Ovary (tissue), 10 donors: ENCODE measurements around the gene NAB2. TPM values are rescaled to one million over a fixed set of nuclear protein-coding genes. Genes with fewer than 3 reads are reported as not detected.

ENCODE experiments used
- DNase-seq, 5 donors: peaks; one replicate each; pipeline ENCODE4 v3.0.0-alpha.2; 2019 to 2020
- H3K27ac ChIP-seq, 2 donors: fragments of 200-600 bp; one replicate each; pipeline versions ENCODE4 v1.5.1 to v1.8.0; 2019 to 2022
- H3K27me3 ChIP-seq: fragments of 200-600 bp; one replicate; pipeline ENCODE4 v1.8.0; 2022
- H3K36me3 ChIP-seq: fragments of 200-600 bp; sonication (generic); one replicate; pipeline ENCODE4 v1.5.1; 2019
- H3K4me1 ChIP-seq: one replicate; pipeline ENCODE4 v1.8.1; 2013; ENCODE audit warnings: mild to moderate bottlenecking, moderate library complexity; ENCODE audit not compliant: insufficient read depth
- H3K4me3 ChIP-seq: fragments of 200-600 bp; sonication (generic); one replicate; pipeline ENCODE4 v1.5.1; 2017
- H3K9me3 ChIP-seq, 2 donors: fragments of 200-600 bp in 1 of 2; sonication (generic) in 1 of 2; one replicate each; pipeline versions ENCODE4 v1.5.1 to v1.8.1; 2013 to 2019; ENCODE audit warnings: mild to moderate bottlenecking in 1 of 2, moderate library complexity in 1 of 2
- EP300 ChIP-seq: sonication (generic); formaldehyde crosslinking; IDR thresholded peaks from one replicate; pipeline ENCODE4 v1.6.1; 2017; ENCODE audit warnings: antibody characterized with exemption
- POLR2A ChIP-seq: fragments of 450-650 bp; IDR thresholded peaks from one replicate; pipeline ENCODE4 v1.6.1; 2017; ENCODE audit warnings: antibody characterized with exemption, mild to moderate bottlenecking, moderate library complexity
- WGBS, 3 donors: extraction: QIAGEN DNeasy Blood & Tissue Kit in 1 of 3; methylation state at CpG; one replicate each; pipeline versions ENCODE4 v1.1.5 to v1.1.7; 2013 to 2017; 5-methylcytosine and 5-hydroxymethylcytosine counted together
- intact Hi-C, 4 donors: fragments of 100-400 bp; cut with DNase I; formaldehyde crosslinking; loops; one replicate each; pipeline versions ENCODE4 v1.11.0 to v1.15.1; 2022 to 2023
- long read RNA-seq, 3 donors: library from polyadenylated mRNA in 2 of 3; unstranded in 2 of 3; transcript quantifications; one replicate each; pipeline ENCODE4 v2.0.0 and lab custom pipeline, GENCODE V29; 2021 to 2026
- polyA plus RNA-seq, 2 donors: library from polyadenylated mRNA; stranded (reverse); fragments of 200-250 nt in 1 of 2; fragments of 350-450 nt in 1 of 2; fragmentation: Illumina TruSeq in 1 of 2; extraction: RNeasy Lipid Tissue Mini Kit (QIAGEN cat#74804) in 1 of 2; gene quantifications; one replicate each; pipeline ENCODE4 v1.2.3, GENCODE V29; 2013 to 2014
- total RNA-seq, 7 donors: library from RNA; depleted of rRNA in 2 of 7; stranded (reverse); fragments of >200 nt in 2 of 7; fragmentation: NEBNext Ultra II Directional in 3 of 7; extraction: Animal tissue kit (Norgen Biotek cat#: 25700) in 3 of 7; gene quantifications; one replicate each; pipeline versions ENCODE4 v1.1.0 to v1.2.4, GENCODE V29; 2016 to 2023
- TF ChIP-seq, protein P1 (sequence below), 3 donors: fragments of 450-650 bp in 2 of 3; fragments of 200-600 bp in 1 of 3; IDR thresholded peaks; one replicate each; pipeline versions ENCODE4 v1.5.1 to v1.8.0; 2016 to 2022; ENCODE audit warnings: antibody characterized with exemption in 3 of 3, mild to moderate bottlenecking in 1 of 3
- donor health status: DM: no; HTN: no; CAD: no; lungs with moderate emphysema.
- donor health status: DM: no; HTN: no; CAD: no.
- donor health status: Bipolar disorder and iron deficiency.
- donor health status: DM: yes; HTN: yes; CAD: no.
- donor health status: DM: no; HTN: no; CAD: no.
- donor health status: DM: yes; HTN: yes; CAD: no.

The NAB2 gene, protein sequence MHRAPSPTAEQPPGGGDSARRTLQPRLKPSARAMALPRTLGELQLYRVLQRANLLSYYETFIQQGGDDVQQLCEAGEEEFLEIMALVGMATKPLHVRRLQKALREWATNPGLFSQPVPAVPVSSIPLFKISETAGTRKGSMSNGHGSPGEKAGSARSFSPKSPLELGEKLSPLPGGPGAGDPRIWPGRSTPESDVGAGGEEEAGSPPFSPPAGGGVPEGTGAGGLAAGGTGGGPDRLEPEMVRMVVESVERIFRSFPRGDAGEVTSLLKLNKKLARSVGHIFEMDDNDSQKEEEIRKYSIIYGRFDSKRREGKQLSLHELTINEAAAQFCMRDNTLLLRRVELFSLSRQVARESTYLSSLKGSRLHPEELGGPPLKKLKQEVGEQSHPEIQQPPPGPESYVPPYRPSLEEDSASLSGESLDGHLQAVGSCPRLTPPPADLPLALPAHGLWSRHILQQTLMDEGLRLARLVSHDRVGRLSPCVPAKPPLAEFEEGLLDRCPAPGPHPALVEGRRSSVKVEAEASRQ
- total RNA-seq: 100 to 1,000 TPM in 1 of 7 donors, 10 to 100 TPM in 6; 37.6 to 103 (median 70.8) TPM
- 10 to 100 TPM; 27.5 to 47.4 TPM for polyA plus RNA-seq
- long read RNA-seq, donor 1, transcript NAB2-201 (7 exons, 2,711 nt): major isoform, 49 of 92 reads
- long read RNA-seq, donor 1, transcript NAB2-202 (6 exons, 2,318 nt): minor isoform, 5 of 92 reads
- long read RNA-seq, donor 1, partial matches to known transcripts: 29 of 92 reads
- long read RNA-seq, donor 1, other reads (novel, unspliced or antisense): 9 of 92 reads
- long read RNA-seq, donor 2, transcript NAB2-201 (7 exons, 2,711 nt): major isoform, 5 of 41 reads
- long read RNA-seq, donor 2, partial matches to known transcripts: 34 of 41 reads
- long read RNA-seq, donor 2, other reads (novel, unspliced or antisense): 0 of 41 reads
- long read RNA-seq, donor 3, transcript NAB2-201 (7 exons, 2,711 nt): major isoform, 30 of 55 reads
- long read RNA-seq, donor 3, partial matches to known transcripts: 18 of 55 reads
- long read RNA-seq, donor 3, other reads (novel, unspliced or antisense): 3 of 55 reads

DNA sequence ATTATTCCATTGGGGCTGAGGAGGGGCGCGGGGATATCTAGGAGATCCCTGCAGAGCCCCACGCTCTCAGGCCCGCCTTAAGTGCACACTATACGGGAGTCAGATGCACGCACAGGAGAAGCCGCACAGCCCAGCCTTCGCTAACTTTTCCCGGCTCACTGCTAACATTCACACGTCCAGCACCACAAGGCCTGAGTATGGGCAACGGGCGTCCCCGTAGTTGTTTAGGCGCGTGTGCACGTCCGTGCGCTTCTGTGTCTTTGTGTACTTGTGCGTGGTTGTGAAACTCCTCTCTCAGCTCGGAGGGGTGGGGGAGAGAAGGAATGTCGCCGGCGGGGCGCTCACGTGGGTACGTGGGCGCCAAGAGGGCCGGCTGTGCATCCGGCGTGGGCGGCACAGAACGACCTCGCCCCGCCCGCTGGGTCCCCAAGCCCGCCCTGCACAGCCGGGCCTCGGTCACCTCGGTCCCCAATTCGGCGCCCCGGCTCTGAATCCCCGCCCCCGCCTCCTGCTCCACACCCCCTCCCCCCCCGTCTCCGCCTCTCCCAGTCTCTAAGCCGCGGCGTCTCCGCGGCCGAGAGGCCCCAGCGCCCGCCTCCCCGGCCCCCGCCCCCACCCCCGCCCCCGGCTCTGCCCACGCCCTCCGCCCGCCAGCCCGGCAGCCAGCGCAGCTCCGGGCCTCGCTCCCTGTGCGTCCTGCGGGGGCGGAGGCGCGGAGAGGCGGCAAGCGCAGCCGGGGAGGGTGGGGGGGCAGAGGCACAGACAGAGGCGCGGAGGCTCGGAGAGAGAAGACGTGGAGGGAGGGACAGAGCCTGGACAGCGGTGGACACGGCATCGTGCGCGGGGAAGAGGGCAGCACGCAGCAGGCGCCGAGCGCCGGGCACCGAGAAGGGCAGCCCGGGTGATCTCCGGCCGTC lies at the start of gene NAB2:
Gene NAB2 (plus strand): TSS at position 761 of the 917 bp plus-strand sequence. CDS start 158 bp downstream, outside the sequence.
- H3K27ac ChIP-seq: peak within 1 kb of the TSS; percentile 93 to 99
- H3K27me3 ChIP-seq: no peaks in the 10 kb centered on the region
- no peaks in the 10 kb centered on the region for H3K36me3 ChIP-seq
- intact Hi-C loops: loop anchor here in 2 of 4 donors (2.0 kb wide), 2 partner anchors 18 to 22 kb away; partner anchors contain the start of gene STAT6 (in 1 of the 2)
- TF ChIP-seq POLR2A (peak; percentile 88), EP300 (peak; percentile 60)
- TF ChIP-seq, protein P1, sequence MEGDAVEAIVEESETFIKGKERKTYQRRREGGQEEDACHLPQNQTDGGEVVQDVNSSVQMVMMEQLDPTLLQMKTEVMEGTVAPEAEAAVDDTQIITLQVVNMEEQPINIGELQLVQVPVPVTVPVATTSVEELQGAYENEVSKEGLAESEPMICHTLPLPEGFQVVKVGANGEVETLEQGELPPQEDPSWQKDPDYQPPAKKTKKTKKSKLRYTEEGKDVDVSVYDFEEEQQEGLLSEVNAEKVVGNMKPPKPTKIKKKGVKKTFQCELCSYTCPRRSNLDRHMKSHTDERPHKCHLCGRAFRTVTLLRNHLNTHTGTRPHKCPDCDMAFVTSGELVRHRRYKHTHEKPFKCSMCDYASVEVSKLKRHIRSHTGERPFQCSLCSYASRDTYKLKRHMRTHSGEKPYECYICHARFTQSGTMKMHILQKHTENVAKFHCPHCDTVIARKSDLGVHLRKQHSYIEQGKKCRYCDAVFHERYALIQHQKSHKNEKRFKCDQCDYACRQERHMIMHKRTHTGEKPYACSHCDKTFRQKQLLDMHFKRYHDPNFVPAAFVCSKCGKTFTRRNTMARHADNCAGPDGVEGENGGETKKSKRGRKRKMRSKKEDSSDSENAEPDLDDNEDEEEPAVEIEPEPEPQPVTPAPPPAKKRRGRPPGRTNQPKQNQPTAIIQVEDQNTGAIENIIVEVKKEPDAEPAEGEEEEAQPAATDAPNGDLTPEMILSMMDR (IDR thresholded peaks at IDR 0.05): peak in 2 of 3 donors; percentile 9 to 22
- DNase-seq: peak; percentile 92 to 96 (median 95)
- peak within 1 kb of the TSS; percentile 67 for H3K4me3 ChIP-seq
- H3K4me1 ChIP-seq: peaks cover 20% of the 10 kb centered on the region
- H3K9me3 ChIP-seq: no peaks in the 10 kb centered on the region
- 0 to 1% (median 0%) methylated on average over 61 to 91 of the region's 91 CpGs for WGBS, 3 donors

DNA sequence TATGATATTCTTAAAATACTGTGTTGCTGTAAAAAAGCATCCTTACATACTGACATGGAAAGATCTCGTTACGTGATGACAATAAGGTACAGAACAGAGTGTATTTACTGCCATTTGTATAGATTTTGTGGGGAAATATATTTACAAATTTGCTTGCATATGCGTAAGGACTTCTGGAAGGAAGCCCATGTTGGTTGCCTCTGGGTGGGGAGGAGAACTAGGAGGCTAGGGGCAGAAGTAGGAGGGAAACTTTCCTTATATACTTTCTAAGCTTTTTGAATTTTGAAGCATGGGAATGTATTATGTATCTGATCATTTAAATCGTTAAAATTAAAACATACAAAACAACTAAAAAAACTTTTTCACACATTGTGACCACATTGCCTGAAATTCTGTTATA lies 48.7 kb upstream of the NAB2 start:
- no peaks in the 10 kb centered on the region for H3K4me1 ChIP-seq
- H3K27me3 ChIP-seq: no peaks in the 10 kb centered on the region
- no peak for DNase-seq
- no peaks in the 10 kb centered on the region for H3K36me3 ChIP-seq
- 89% methylated on average over 4 of the region's 4 CpGs for WGBS, 3 donors
- no peak for TF ChIP-seq EP300
- TF ChIP-seq POLR2A: no peak
- TF ChIP-seq, protein P1 (IDR thresholded peaks at IDR 0.05): no peak
- intact Hi-C loops: loop anchor here in 1 of 4 donors (5.0 kb wide), 1 partner anchor 337 kb away; no protein-coding TSS in a partner anchor
- no peaks in the 10 kb centered on the region for H3K9me3 ChIP-seq
- H3K4me3 ChIP-seq: no peak overlapping the region
- no peak overlapping the region for H3K27ac ChIP-seq

DNA sequence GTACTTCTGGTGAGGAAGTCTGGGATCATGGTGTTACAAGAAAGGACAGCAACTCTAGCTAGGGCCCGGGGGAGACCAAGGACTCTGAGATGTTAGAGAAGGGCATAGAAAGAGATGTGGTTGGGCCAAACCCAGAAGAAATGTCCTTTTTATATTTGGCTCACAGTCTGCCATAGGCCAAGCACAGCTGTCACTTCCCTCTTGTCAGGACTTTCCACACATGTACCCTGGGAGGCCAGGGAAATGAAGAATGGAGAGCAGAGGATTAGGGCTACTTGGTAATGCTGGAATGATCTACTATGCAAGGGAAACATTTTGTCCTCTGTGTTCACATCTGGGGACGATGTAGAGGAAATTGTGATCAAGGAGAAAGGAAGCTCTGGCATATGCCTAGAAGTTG lies 48.2 kb upstream of the NAB2 start:
- DNase-seq: no peak
- Histone ChIP-seq H3K36me3 (no peaks in the 10 kb centered on the region), H3K27ac (no peak overlapping the region), H3K27me3 (no peaks in the 10 kb centered on the region), H3K4me3 (no peak overlapping the region), H3K4me1 (no peaks in the 10 kb centered on the region), H3K9me3 (no peaks in the 10 kb centered on the region)
- intact Hi-C loops: loop anchor here in 1 of 4 donors (5.0 kb wide), 1 partner anchor 337 kb away; no protein-coding TSS in a partner anchor
- WGBS, 3 donors: 59 to 72% (median 63%) methylated on average over 2 of the region's 2 CpGs
- TF ChIP-seq, protein P1 (IDR thresholded peaks at IDR 0.05): no peak
- TF ChIP-seq POLR2A (no peak), EP300 (no peak)
